Panc1 (cell line): ENCODE results near the gene B9D1. TPM values are rescaled to one million over a fixed set of nuclear protein-coding genes. Genes with fewer than 3 reads are reported as not detected.

Experiments used
- ATAC-seq: fragments of 200-7000 bp; cut with Tn5 transposase; 2 replicates; pipeline ENCODE4 v1.9.1; 2020; ENCODE audit warnings: mild to moderate bottlenecking, moderate library complexity
- BruUV-seq: library from RNA; stranded (reverse); fragments of 400-500 nt; replicated peaks from 2 replicates; lab custom pipeline; 2021; lab: Mats Ljungman, UMichigan
- CTCF ChIA-PET: fragments of 300-600 bp; sonication (Branson Sonifier 250); formaldehyde crosslinking; loops from one replicate; lab custom pipeline; 2022; ENCODE audit warnings: antibody characterized with exemption; lab: Charles Lee
- POLR2A ChIA-PET: fragments of 300-600 bp; sonication (Branson Sonifier 250); formaldehyde crosslinking; loops from one replicate; lab custom pipeline; 2022; ENCODE audit warnings: antibody characterized with exemption; lab: Charles Lee
- DNase-seq: peaks from one replicate; pipeline ENCODE4 v3.0.0-alpha.2; 2010; ENCODE audit warnings: low read depth, low spot score
- H3K27ac ChIP-seq: 2 replicates; pipeline ENCODE4 v1.5.1; 2011; ENCODE audit warnings: mild to moderate bottlenecking, low read length, inconsistent platforms
- H3K27me3 ChIP-seq: fragments of 200-500 bp; sonication (Bioruptor generic); 2 replicates; pipeline ENCODE4 v1.6.0; 2014; ENCODE audit warnings: low read length, inconsistent platforms; ENCODE audit not compliant: control insufficient read depth, insufficient read depth
- H3K36me3 ChIP-seq: fragments of 200-500 bp; sonication (Bioruptor generic); 2 replicates; pipeline ENCODE4 v1.5.1; 2014; ENCODE audit warnings: inconsistent platforms, mild to moderate bottlenecking, low read length, moderate library complexity; ENCODE audit not compliant: control insufficient read depth, insufficient read depth
- H3K4me1 ChIP-seq: 2 replicates; pipeline ENCODE4 v1.5.1; 2011; ENCODE audit warnings: inconsistent platforms, mild to moderate bottlenecking, low read length, moderate library complexity; ENCODE audit not compliant: control insufficient read depth, insufficient read depth
- H3K4me3 ChIP-seq, 2 experiments: 2 replicates each; pipeline ENCODE4 v1.5.1; 2011 to 2012; ENCODE audit warnings: low read depth in 2 of 2, low read length in 2 of 2, mild to moderate bottlenecking in 2 of 2, inconsistent platforms in 1 of 2, moderate library complexity in 1 of 2
- H3K9me3 ChIP-seq: fragments of 200-500 bp; sonication (Bioruptor generic); 2 replicates; pipeline ENCODE4 v1.5.1; 2014; ENCODE audit warnings: low read depth, mild to moderate bottlenecking, inconsistent platforms, low read length, moderate library complexity; ENCODE audit not compliant: control insufficient read depth, insufficient read depth
- CTCF ChIP-seq: fragments of 450-650 bp; IDR thresholded peaks from 2 replicates; pipeline ENCODE4 v1.5.1; 2017; ENCODE audit warnings: mild to moderate bottlenecking
- POLR2AphosphoS5 ChIP-seq: IDR thresholded peaks from 2 replicates; pipeline ENCODE4 v1.6.1; 2012; ENCODE audit warnings: mild to moderate bottlenecking, low read depth, low read length, moderate library complexity
- REST ChIP-seq, 2 experiments: IDR thresholded peaks; 2 replicates each; pipeline ENCODE4 v1.6.1; 2011 to 2012; ENCODE audit warnings: low read depth in 2 of 2, control low read depth in 1 of 2, low read length in 1 of 2, mild to moderate bottlenecking in 1 of 2, moderate library complexity in 1 of 2; ENCODE audit not compliant: insufficient read depth in 1 of 2
- SIN3A ChIP-seq: IDR thresholded peaks from 2 replicates; pipeline ENCODE4 v1.6.1; 2012; ENCODE audit warnings: low read depth, mild to moderate bottlenecking, low read length, moderate library complexity, borderline replicate concordance; ENCODE audit not compliant: insufficient read depth
- TCF7L2 ChIP-seq: IDR thresholded peaks from 2 replicates; pipeline ENCODE4 v1.6.1; 2011; ENCODE audit warnings: mild to moderate bottlenecking, low read depth, low read length, inconsistent platforms
- in situ Hi-C: cut with HindIII; loops from 2 replicates; pipeline ENCODE4 v1.10.0; 2016; ENCODE audit warnings: low sequenced_read_pairs, low pct_unique_long_range_greater_than_20kb
- intact Hi-C: fragments of 100-400 bp; cut with micrococcal nuclease; formaldehyde crosslinking; loops from one replicate; pipeline ENCODE4 v1.10.0; 2022; ENCODE audit not compliant: unreplicated experiment
- total RNA-seq: library from RNA; stranded (reverse); gene quantifications from one replicate; pipeline ENCODE4 v1.2.1, GENCODE V29; 2021; ENCODE audit not compliant: unreplicated experiment

The B9D1 gene
- total RNA-seq, 1 experiment from 2014 or later: 19.1 TPM

- intact Hi-C loops: no loop called here
- ATAC-seq (peak; percentile 64), DNase-seq (no peak)
- in situ Hi-C loops: no loop called here
- POLR2A ChIA-PET: no interaction called here
- Histone ChIP-seq H3K9me3 (no peaks in the 10 kb centered on the region), H3K4me3 (no peak overlapping the region), H3K36me3 (no peaks in the 10 kb centered on the region), H3K27me3 (no peaks in the 10 kb centered on the region), H3K4me1 (peaks cover 12% of the 10 kb centered on the region), H3K27ac (peak overlapping the region; percentile 48; the same call in 1 of the 2 replicates)
- CTCF ChIA-PET: no interaction called here
- no TSS peak for BruUV-seq
- TF ChIP-seq POLR2AphosphoS5: no peak
- TF ChIP-seq REST (IDR thresholded peaks at IDR 0.05; ENCODE audit: insufficient read depth in 1 of 2, low read depth in 2 of 2, low read length in 1 of 2): no peak
- no peak for TF ChIP-seq TCF7L2
- TF ChIP-seq CTCF: no peak
- no peak for TF ChIP-seq SIN3A
Measured at GRCh38 chr17:19346351-19347255, 15.9 kb downstream of the B9D1 start.

- ChIA-PET CTCF (interaction anchor here (0.5 kb wide), 1 partner anchor 69 kb away, joined by 7 read pairs; no protein-coding TSS in a partner anchor), POLR2A (no interaction called here)
- Histone ChIP-seq H3K9me3 (no peaks in the 10 kb centered on the region), H3K4me3 (no peak overlapping the region), H3K4me1 (peaks cover 12% of the 10 kb centered on the region), H3K27me3 (no peaks in the 10 kb centered on the region), H3K36me3 (no peaks in the 10 kb centered on the region), H3K27ac (no peak overlapping the region)
- in situ Hi-C loops (no loop called here), intact Hi-C loops (no loop called here)
- TF ChIP-seq TCF7L2 (no peak), CTCF (no peak), SIN3A (no peak), REST (IDR thresholded peaks at IDR 0.05; ENCODE audit: insufficient read depth in 1 of 2, low read depth in 2 of 2, low read length in 1 of 2) (no peak), POLR2AphosphoS5 (no peak)
- DNase-seq: no peak
- ATAC-seq: no peak
- no TSS peak for BruUV-seq
Measured at GRCh38 chr17:19345486-19346350, 16.8 kb downstream of the B9D1 start.
